Stimulated activated CD4-positive, alpha-beta T cell treated with anti-CD3 and anti-CD28 coated beads, Interleukin-1b, Interleukin-23, amount 100 ng/mL, for 24 hours (primary cell): ENCODE results near the gene LRIG1.

ENCODE experiments used
- DNase-seq, 4 experiments: peaks; one replicate each; pipeline ENCODE4 v3.0.0-alpha.2; 2020; ENCODE audit warnings: low read depth in 4 of 4, low spot score in 1 of 4

Gene LRIG1

GRCh38 chr3:66450390-66451022, 50.3 kb downstream of the LRIG1 start:
- DNase-seq = no peak

DNA sequence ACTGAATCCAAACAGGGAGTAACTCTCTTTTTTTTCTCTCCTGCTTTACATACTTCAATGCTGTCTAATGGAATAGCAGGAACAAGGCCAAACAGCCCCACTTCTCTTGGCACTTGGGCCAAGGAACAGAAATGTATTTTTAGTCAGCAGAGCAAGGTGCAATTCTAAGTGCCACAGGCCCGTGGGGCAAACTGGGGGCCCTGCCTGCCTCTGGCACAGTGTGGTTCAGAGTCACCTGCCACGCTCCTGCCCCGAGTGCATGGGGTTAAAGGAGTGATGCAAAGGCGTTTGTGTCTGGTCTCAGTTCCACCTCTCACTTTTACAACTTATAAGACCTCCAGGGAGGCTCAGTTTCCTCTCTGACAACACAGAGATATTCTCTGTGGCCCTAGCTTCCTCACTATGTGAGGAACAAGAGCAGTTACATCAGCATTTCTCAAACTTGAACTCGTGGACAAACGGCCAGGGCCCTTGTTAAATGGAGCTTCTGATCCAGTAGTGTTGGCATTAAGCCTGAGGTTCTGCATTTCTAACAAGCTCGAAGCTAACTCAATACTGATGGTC, 51.3 kb downstream of the LRIG1 start:
- DNase-seq = no peak

DNA sequence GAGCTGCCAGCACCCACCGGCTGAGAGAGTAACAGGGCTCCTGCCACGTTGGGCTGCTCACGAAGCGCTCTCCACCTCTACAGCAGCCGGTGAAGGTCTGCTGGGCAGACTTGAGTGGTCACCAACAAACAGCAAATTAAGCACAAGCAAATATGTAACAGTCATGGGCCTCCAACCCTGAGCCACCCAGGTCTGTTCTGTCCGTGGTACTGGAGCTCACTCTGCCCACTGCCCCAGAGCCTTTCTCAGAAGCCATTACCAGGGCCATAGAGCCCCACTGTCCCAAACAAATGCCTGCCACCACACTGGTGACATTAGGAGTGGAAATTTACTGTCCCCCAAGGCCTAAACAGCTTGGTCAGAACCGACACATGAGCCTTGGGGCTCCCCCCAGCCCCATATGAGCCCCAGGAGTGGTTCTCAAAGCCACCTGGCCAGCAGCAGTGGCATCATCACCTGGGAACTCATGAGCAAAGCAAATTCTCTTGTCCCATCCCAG, 56.6 kb downstream of the LRIG1 start:
- no peak for DNase-seq

GRCh38 chr3:66443118-66443803, 57.6 kb downstream of the LRIG1 start:
- DNase-seq = no peak

- no peak for DNase-seq
These were observed 58.3 kb downstream of the LRIG1 start for GRCh38 chr3:66442254-66443117.

DNA sequence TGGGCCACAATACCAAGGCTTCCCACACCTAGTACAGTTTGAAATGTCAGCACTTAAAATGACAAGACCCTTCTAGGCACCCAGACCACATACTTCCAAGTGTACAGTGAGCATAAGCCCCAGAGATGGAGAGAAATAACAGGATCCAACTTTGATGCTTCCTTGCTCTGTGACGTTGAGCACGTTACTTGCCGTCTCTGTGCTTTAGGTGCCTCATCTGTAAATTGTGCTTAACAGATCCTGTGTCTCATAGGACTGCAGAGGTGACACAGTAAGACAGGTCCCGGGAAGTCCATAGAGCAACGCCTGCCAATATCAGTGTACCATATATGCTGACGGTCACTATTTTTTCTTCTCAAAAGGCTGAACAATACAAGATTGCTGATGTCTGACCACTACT, 59.1 kb downstream of the LRIG1 start:
- no peak for DNase-seq

DNA sequence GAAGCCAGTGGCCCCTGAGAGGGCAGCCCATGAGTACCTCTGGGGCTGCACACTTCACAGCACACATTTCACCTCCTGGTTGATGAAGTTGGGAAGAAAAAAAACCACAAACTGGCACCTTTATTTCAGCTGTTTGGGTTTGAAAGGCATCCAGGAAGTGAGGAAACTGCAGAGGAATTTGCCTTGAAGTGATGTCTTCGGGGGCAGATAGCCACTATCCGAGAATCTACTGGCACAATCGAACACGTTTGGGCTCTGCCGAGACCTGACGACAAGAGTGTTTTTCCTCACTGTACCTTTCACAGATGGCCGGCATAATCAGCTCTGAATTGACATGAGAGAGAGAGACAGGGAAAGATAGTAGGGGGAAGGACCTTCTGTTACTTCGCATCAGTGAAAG, 59.7 kb downstream of the LRIG1 start:
- DNase-seq = no peak

- DNase-seq = no peak
These were observed 61.0 kb downstream of the LRIG1 start for GRCh38 chr3:66439666-66440344.

DNA sequence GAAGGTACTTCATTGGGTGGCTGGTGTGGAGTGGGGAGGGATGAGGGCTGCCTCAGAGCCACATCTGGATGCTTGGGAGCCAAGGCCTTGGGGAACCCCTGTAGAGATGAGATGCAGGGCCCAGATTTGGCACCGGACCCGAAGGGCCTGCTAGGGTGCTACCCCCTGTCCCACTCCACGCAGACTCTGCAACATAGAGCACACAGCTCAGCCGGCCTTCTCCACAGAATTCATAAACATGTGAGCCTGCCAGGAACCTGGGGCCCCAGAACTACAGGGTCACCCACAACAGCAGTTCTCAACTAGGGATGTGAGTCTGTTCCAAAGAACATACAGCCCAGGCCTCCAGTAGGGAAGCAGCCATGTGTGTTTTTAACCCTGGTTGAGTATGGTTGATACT, 62.8 kb downstream of the LRIG1 start:
- no peak for DNase-seq

- DNase-seq = no peak
These were observed 63.4 kb downstream of the LRIG1 start for GRCh38 chr3:66437341-66437929.

- no peak for DNase-seq
These were observed 64.8 kb downstream of the LRIG1 start for GRCh38 chr3:66435989-66436388.

GRCh38 chr3:66434726-66435125, 66.1 kb downstream of the LRIG1 start:
- DNase-seq = no peak

DNA sequence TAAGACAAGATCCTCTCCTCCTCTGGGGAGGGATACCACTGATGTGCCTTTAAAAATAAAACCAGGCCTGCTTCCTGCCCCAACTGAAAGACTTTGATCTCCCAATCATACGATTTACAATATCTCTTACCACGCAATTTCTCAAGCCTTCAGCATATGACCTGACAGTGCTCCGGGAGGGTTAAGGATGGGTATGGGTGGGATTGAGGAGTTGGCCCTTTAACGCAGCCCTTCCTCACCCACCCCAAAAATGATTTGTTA, 67.4 kb downstream of the LRIG1 start:
- no peak for DNase-seq

GRCh38 chr3:66432767-66433521, 67.9 kb downstream of the LRIG1 start:
- DNase-seq = no peak

- no peak for DNase-seq
These were observed 68.6 kb downstream of the LRIG1 start for GRCh38 chr3:66432041-66432766.

DNA sequence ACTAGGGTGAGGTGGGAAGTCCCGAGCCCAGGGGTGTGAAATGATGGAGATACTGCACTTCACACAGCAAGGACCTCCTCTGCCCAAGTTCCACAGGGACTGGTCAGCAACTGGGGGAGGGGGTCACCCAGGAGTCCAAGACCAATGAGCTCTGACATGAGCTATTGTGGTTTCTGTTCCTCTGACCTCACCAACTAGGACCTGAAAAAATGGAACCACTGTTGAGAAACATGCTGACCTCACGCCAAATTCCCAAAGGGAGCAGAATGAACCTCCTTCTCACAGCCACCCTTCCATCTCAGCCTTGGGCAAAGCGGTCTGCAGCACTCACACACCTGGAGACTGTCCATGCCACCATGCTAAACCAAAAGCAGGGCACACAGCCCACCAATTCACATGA, 69.3 kb downstream of the LRIG1 start:
- no peak for DNase-seq

GRCh38 chr3:66430876-66431275, 69.9 kb downstream of the LRIG1 start:
- no peak for DNase-seq

GRCh38 chr3:66428733-66429132, 72.1 kb downstream of the LRIG1 start:
- DNase-seq = no peak

DNA sequence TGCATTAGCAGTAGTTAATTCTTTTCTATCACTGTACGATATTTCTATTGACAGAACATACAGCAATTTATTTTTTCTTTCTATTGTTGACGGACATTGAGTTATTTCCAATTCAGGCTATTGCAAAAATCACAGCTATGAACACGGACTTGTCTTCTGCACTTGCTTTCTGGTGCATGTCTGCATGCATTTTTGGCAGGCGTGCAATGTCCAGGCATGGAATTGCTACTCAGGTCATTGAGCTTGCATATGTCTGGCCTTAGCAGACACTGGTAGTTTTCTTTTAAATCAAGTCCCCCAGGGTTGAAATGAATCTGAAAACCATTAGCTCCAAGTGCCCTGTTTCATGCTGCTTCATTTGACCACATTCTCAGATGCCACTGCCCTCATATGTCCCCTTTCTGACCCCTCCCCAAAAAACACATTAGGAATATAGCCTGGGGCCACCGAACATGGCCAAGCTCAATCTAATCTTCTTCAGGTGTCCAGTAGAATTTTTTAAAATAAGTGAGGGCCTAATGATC, 72.8 kb downstream of the LRIG1 start:
- no peak for DNase-seq
